ENCODE data around the gene BAIAP2L1.
"Not testable (repeated sequence)": the region's sequence is repeated elsewhere in the genome, so short reads cannot be mapped to it uniquely, and the experiment has no call there.

The BAIAP2L1 gene

DNA sequence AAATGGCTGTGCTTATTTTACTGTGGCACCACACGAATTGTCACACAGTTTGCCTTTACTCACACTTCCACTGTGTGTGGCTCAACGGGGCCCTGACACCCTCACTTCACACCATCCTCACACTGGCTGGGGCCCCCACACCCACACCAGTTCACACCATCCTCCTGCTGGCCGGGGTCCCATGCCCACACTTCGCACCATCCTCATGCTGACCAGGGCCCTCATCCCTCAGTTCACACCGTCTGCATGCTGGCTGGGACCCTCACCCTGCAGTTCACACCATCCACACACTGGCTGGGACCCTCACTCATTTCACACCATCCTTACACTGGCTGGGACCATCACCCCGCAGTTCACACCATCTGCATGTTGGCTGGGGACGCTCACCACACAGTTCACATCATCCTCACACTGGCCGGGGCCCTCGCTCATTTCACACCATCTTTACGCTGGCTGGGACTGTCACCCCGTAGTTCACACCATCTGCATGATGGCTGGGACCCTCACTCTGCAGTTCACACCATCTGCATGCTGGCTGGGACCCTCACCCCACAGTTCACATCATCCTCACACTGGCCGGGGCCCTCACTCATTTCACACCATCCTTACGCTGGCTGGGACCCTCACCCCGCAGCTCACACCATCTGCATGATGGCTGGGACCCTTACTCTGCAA lies 83.4 kb downstream of the BAIAP2L1 start:
- no peak for DNase-seq

DNA sequence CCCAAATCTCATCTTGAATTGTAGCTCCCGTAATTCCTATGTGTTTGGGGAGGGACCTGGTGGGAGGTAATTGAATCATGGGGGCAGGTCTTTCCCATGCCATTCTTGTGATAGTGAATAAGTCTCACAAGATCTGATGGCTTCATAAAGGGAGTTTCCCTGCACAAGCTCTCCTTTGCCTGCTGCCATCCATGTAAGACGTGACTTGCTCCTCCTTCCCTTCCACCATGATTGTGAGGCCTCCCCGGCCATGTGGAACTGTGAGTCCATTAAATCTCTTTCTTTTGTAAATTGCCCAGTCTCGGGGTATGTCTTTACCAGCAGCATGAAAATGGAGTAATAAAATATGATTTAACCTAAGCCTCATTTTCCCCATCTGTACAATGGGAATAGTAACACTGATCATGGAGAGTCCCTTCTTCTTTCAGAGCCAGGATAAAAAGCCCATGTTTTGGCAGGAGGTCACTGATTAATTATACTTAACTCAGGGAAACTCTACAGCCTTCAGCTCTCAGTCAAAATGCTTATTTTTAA lies 84.8 kb downstream of the BAIAP2L1 start:
- DNase-seq = not testable (repeated sequence)

DNA sequence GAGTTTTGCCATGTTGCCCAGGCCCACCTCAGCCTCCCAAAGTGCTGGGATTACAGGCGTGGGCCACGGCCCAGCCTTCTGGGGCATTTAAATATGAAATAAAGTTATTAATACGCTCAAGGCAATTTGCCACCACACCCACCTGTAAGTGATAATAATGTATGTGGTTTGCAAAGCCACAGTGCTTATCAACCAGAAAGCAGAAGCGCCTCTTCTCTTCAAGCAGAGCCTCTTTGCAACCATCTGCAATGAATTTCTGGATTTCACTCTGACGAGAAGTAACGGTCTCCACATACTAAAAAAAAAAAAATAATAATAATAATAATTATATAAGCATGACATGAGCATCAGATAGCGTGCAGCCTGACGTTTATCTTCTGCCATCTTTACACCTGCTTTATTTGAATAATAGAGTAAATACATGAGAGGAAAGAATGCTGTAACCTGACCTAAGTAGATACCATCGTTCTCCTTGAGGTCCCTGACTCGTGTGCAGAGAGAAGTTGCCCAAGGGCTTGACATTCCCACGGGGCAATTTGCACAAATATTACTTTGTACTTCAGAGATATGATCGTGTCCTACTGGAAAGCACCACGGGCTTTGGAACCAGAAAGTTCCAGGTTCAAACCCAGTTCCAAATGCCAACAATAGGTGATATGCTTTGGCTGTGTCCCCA lies 85.4 kb downstream of the BAIAP2L1 start:
- no peak for DNase-seq

- no peak for DNase-seq
Observed at GRCh38 chr7:98314469-98314868, 86.4 kb downstream of the BAIAP2L1 start.

- no peak for DNase-seq
Observed at GRCh38 chr7:98312201-98312600, 88.7 kb downstream of the BAIAP2L1 start.

- DNase-seq = no peak
Observed at GRCh38 chr7:98309566-98309965, 91.3 kb downstream of the BAIAP2L1 start.

GRCh38 chr7:98307971-98308466 lies 92.9 kb downstream of the BAIAP2L1 start:
- no peak for DNase-seq

DNA sequence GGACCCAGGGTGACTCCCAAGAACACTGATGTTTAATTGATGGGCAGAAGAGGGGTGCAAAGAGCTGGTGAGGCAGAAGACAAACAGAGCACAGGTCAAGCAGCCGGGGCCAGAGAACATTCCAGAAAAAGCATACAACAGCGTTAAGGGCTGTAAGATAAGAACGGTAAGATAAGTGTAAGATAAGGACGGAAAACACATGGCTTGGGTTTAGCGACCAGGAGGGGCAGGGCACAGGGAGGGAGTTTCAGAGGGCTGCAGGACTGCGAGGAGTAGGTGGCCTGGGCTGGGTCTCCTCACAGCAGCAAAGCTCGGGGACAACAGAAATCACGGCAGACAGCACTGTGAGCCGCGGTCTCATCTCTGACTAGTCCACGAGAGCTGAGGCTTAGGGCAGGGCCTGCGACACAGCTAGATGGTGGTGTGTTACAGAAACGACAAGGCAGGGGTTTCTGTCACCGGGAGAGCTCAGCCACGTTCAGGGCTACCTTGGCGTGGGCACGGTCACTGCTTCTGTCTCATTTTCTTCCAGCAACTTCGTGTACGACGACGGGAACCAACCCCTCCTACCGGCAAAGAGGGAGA lies 94.8 kb downstream of the BAIAP2L1 start:
- DNase-seq = no peak

- DNase-seq = no peak
Observed at GRCh38 chr7:98303906-98304305, 97.0 kb downstream of the BAIAP2L1 start.

- DNase-seq = no peak
Observed at GRCh38 chr7:98303176-98303865, 97.6 kb downstream of the BAIAP2L1 start.

DNA sequence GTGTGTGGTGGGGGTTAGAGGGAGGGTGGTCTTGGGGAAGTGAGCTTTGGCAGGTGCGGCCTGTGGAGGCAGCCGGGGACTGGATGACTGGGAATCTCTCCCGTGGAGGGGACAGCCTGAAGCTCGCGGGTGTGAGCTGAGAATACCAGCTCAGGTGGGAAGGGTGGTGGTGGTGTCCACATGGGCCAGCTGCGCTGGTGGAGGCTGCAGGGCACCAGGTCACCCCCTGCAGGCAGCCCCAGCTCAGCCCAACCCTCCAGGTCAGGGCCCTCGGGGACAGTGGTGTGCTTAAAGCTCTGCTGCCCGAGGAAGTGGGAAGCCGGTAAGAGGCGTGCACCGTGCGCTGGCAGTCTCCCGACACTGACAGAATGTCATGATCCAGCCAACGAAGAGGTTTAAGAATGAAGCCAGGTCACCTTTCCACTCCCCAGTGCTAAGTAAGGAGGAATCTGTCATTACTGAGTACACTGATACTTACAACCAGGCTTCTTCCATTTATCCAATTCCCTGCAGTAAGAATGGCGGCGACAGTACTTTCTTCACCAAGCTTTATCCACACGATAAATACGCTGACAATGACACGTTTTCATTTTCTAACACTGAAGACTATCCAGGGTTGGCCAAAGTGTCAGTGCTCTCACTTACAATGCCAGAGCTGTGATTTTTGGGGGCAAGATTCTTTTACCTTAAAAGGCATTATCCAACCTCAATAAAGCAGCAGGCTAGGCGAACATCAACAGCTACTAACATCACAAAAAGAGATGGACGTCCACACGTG lies 99.0 kb downstream of the BAIAP2L1 start:
- no peak for DNase-seq

GRCh38 chr7:98300595-98301372 lies 100.1 kb downstream of the BAIAP2L1 start:
- DNase-seq = peak; percentile 34

GRCh38 chr7:98297626-98298286 lies 103.1 kb downstream of the BAIAP2L1 start:
- DNase-seq = no peak

DNA sequence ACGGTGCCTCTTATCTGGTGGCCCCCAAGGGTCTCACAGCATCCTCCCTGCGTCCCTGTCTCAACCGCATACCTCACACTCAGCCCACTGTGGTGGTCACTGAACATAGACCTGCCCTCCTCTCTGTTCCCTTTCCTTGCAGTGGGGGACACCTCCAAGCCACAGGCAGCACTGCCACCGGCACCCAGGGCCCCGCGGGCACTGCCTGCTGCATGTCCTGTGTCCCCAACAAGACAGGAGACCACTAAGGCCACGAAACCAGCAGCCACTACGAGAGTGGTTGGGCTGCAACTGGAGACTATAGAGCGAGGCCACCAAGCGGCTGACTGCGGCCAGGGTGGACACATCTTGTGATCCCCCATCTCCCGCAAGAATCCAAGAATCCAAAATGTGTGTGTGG lies 104.1 kb downstream of the BAIAP2L1 start:
- no peak for DNase-seq

DNA sequence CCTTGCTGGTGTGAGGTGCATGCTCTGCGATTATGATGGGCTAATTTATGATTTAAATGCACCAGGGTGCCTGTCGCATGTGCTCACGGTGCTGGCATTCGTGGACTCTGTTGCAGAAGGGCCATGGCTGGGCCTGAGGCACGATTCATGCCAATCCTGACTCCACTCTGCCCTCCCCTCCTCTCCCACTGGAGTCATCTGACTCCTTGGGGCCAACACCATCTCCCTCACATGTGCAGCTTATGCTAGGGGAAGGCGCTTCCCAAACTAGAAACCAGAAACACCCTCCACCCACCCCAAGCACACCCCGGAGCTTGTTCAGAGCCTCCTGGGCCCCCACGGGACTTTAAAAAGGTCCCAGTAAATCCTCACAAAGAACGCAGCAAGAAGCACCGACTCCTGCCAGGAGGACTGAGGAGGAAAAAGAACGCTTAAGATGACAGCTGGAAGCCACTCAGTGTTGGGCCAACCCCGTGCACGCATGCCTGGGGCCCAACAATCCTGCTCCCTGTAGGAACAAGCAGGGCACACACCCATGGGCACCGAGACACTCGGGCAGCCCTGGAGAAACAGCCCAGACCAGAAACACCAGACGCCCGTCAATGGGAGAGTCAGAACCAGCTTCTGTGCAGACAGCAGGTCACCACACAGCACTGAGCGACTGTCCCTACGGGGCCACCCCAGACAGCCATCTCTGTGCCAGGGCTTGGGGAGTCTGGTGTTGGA lies 105.3 kb downstream of the BAIAP2L1 start:
- DNase-seq = no peak

DNA sequence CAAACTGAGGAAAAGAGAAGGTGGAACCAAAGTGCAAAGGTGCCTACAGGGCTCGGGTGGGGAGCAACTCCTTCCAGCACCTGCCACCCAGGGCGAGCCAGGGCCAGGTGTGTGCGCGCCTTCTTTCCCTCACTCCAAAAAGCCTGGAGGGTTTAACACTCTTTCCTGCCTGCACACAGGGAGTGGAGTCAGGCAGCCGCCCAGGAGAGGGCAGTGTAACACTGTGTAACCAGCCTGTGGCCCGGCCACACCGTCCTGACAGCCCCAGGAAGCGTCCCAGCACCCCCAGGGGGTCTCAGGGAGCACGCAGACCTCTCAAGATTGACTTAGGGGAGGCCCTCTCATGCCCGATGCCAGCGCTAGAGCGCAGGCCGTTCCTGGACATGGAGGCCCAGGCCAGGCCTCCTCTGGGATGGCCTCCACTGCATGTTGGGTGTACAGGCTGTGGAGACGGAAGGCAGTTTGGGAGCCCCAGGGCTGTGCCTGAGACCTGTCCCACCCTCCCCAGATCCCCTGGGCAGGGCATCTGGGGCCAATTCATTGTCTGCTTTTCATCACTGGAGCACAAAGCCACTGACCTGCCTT lies 106.0 kb downstream of the BAIAP2L1 start:
- DNase-seq = peak; percentile 83

DNA sequence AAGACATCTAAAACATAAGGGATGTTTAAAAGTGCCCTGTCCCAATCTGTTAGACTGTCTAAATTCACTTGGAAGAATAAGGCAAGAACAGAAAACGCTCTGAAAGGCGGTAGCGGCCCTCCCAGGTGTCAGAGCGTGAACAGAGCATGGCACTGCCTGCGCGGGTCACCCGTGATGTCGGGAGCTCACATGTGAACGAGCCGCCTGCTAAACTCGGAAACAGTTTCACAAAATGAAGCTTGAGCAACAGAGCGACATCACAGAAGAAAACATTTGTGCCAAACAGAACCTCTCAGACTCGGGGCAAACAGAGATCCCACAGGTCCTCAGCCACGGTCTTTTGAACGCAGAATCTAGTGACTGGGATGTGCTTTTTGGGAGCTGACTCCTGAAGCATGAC lies 106.6 kb downstream of the BAIAP2L1 start:
- DNase-seq = no peak

DNA sequence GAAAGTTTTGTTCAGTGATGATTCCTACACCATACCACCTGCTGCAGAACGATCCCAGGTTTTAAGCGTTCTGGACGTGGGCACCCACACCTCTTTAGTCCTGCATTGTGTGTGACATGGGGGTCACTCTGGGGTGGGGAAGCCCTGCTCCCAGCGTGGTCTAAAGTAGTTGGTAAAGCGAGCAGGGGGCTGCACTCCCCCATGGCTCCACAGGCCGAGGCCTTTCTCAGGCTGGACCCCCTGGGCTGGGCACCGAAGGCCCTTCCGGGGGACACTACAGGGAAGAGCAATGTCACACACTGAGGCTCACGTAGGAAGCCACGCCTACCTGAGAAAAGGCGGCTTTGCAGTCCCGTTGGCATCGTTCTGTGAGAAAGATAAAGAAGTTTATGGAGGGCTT lies 107.1 kb downstream of the BAIAP2L1 start:
- no peak for DNase-seq

DNA sequence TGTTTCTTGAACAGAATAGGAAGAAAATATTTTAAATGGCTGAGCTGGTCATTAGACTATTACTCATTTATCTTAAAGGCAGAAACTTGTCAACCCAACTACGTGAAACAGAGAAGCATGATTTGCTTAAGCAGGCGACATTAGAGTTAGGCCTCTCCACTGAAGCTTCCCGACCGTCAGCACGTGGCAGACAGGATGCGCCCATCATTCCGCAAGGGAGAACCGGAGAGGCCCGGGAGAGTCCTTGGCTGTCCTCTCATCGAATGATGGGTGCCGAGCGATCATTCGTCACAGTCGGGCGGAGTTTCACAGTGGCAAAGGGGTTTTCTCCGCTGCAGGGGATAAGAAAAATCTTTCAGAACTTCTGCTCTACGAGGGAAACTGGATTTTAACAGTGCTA lies 107.6 kb downstream of the BAIAP2L1 start:
- DNase-seq = no peak

- DNase-seq = no peak
Observed at GRCh38 chr7:98291717-98292116, 109.2 kb downstream of the BAIAP2L1 start.

Data from eye (tissue), 1 donor.